A549 (cell line): Measurements from ENCODE around the gene CCDC33.

Source experiments
- BCL3 ChIP-seq: fragments of >200 bp; sonication (Bioruptor Twin); formaldehyde crosslinking; IDR thresholded peaks from 3 replicates; pipeline ENCODE4 v1.6.1; 2016
- CTCF ChIP-seq: fragments of >200 bp; sonication (Bioruptor Twin); formaldehyde crosslinking; IDR thresholded peaks from 3 replicates; pipeline ENCODE4 v1.5.1; 2016
- EP300 ChIP-seq, 2 experiments: fragments of >200 bp; sonication (Bioruptor Twin); formaldehyde crosslinking; IDR thresholded peaks; 2 replicates in 1 of 2; 3 replicates in 1 of 2; pipeline ENCODE4 v1.6.1; 2016 to 2017
- GATA3 ChIP-seq: IDR thresholded peaks from 2 replicates; pipeline ENCODE4 v1.6.1; 2012; ENCODE audit warnings: borderline replicate concordance
- HEYL ChIP-seq: fragments of 250-450 bp; sonication (Bioruptor Pico); IDR thresholded peaks from 2 replicates; pipeline ENCODE4 v1.8.0; 2021; ENCODE audit warnings: mild to moderate bottlenecking, moderate library complexity
- HMGXB4 ChIP-seq: fragments of 250-450 bp; sonication (Bioruptor Pico); IDR thresholded peaks from 2 replicates; pipeline ENCODE4 v1.5.0; 2021; ENCODE audit warnings: mild to moderate bottlenecking, moderate library complexity, borderline replicate concordance
- HOXA7 ChIP-seq: fragments of 250-450 bp; sonication (Bioruptor Pico); IDR thresholded peaks from 2 replicates; pipeline ENCODE4 v1.5.0; 2020; ENCODE audit warnings: mild to moderate bottlenecking, moderate library complexity
- JUN ChIP-seq, 2 experiments: fragments of >200 bp; sonication (Bioruptor Twin); formaldehyde crosslinking; IDR thresholded peaks; 2 replicates in 1 of 2; 3 replicates in 1 of 2; pipeline ENCODE4 v1.6.1; 2016 to 2017
- MAX ChIP-seq: IDR thresholded peaks from 2 replicates; pipeline ENCODE4 v1.6.1; 2012
- POLR2A ChIP-seq: IDR thresholded peaks from 2 replicates; pipeline ENCODE4 v1.6.1; 2012; ENCODE audit warnings: mild to moderate bottlenecking, low read length
- SMC3 ChIP-seq: fragments of >200 bp; sonication (Bioruptor Twin); formaldehyde crosslinking; IDR thresholded peaks from 3 replicates; pipeline ENCODE4 v1.6.1; 2018; ENCODE audit warnings: inconsistent platforms
- USF2 ChIP-seq: fragments of 450-650 bp; IDR thresholded peaks from 2 replicates; pipeline ENCODE4 v1.6.1; 2014; ENCODE audit warnings: antibody characterized with exemption
- ZFP36 ChIP-seq: fragments of 450-650 bp; IDR thresholded peaks from 2 replicates; pipeline ENCODE4 v1.6.1; 2014; ENCODE audit warnings: borderline replicate concordance; ENCODE audit not compliant: partially characterized antibody

- TF ChIP-seq CTCF (no peak), USF2 (no peak), SMC3 (no peak), HOXA7 (CRISPR knock-in tag) (no peak), HMGXB4 (CRISPR knock-in tag) (no peak), POLR2A (no peak), GATA3 (no peak), EP300 (IDR thresholded peaks at IDR 0.05) (no peak), HEYL (no peak), MAX (no peak), BCL3 (no peak), ZFP36 (no peak), JUN (IDR thresholded peaks at IDR 0.05) (no peak)
These were observed 59.7 kb downstream of the CCDC33 start for GRCh38 chr15:74295800-74296199.
